Mesothelial cell of epicardium (in vitro differentiated cells): ENCODE measurements around the gene COL9A2. TPM values are rescaled to one million over a fixed set of nuclear protein-coding genes. Genes with fewer than 3 reads are reported as not detected.
A peak's percentile ranks its signal among the peaks of the same experiment; 100 is the strongest.

ENCODE experiments used
- DNase-seq, 2 experiments: peaks; one replicate each; pipeline ENCODE4 v3.0.0; 2021; ENCODE audit warnings: low spot score in 2 of 2; ENCODE audit not compliant: unreplicated experiment in 2 of 2
- H3K27ac Mint-ChIP-seq: 2 replicates; pipeline ENCODE4 v1.8.0; 2021; ENCODE audit warnings: mixed read lengths
- H3K27me3 Mint-ChIP-seq: 2 replicates; pipeline ENCODE4 v1.8.0; 2021; ENCODE audit warnings: low read depth, mixed read lengths
- H3K36me3 Mint-ChIP-seq: 2 replicates; pipeline ENCODE4 v1.8.0; 2021; ENCODE audit warnings: mixed read lengths
- H3K4me1 Mint-ChIP-seq: 2 replicates; pipeline ENCODE4 v1.8.0; 2021; ENCODE audit warnings: mixed read lengths
- H3K4me3 Mint-ChIP-seq: 2 replicates; pipeline ENCODE4 v1.8.0; 2021; ENCODE audit warnings: mild to moderate bottlenecking, moderate library complexity, mixed read lengths
- H3K9me3 Mint-ChIP-seq: 2 replicates; pipeline ENCODE4 v1.8.0; 2021; ENCODE audit warnings: mixed read lengths
- CTCF ChIP-seq: fragments of 200-600 bp; sonication (generic); IDR thresholded peaks from one replicate; pipeline ENCODE4 v1.5.0; 2021; ENCODE audit warnings: antibody characterized with exemption; ENCODE audit not compliant: unreplicated experiment
- total RNA-seq: library from RNA; stranded (reverse); gene quantifications from 3 replicates; pipeline ENCODE4 v1.2.1, GENCODE V29; 2021

The COL9A2 gene
- total RNA-seq, 1 donor from 2014 or later, result 50.3 TPM

DNA sequence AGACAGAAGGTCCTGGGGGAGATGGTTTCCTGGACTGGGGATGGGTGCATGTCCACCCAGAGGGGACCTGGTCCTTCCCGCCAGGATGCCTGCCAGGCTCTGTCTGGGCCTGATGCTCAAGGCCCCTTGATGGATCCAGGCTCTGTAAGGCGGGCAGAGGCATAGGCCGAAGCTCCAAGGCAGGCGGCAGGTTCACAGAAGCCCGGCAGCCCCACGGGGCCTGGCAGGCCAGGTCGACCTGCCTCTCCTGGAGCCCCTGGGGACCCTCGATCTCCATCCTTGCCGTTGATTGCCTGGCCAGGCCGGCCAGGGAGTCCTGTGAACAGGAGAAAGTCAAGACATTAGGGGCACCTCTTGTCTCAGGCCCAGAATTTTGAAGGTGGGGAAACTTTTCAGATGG lies 16.0 kb downstream of the COL9A2 start:
- peak in 1 of 2 experiments; percentile 31 for DNase-seq

DNA sequence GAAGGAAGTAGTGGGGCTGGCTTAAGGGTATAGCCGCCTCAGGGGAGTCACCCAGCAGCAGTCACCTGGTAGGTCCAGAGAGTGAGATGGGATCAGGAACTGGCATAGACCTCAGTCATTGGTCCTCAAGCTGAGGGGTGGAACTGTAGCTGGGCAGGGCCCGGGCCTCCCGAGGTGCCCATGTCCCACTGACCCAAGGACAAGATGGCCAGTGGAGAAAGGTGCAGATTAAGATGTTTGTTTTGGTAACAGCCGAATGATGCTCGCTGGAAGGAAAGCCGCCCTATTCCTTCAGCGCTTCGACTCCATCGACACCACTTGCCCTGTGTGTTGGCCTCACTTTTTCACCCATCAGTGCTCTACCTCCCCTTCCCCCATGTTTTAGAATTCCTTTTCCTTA lies 16.4 kb downstream of the COL9A2 start:
- no peaks in the 10 kb centered on the region for H3K4me1 Mint-ChIP-seq
- DNase-seq, result peak in 1 of 2 experiments; percentile 16
- no peaks in the 10 kb centered on the region for H3K9me3 Mint-ChIP-seq
- no peak for TF ChIP-seq CTCF
- no peak overlapping the region for H3K4me3 Mint-ChIP-seq
- no peaks in the 10 kb centered on the region for H3K27me3 Mint-ChIP-seq
- no peak overlapping the region for H3K27ac Mint-ChIP-seq
- H3K36me3 Mint-ChIP-seq, result no peaks in the 10 kb centered on the region

More for the DNA sequence above, 16.0 kb downstream of the COL9A2 start:
- H3K9me3 Mint-ChIP-seq, result no peaks in the 10 kb centered on the region
- no peaks in the 10 kb centered on the region for H3K36me3 Mint-ChIP-seq
- H3K4me3 Mint-ChIP-seq, result no peak overlapping the region
- H3K27me3 Mint-ChIP-seq, result no peaks in the 10 kb centered on the region
- no peaks in the 10 kb centered on the region for H3K4me1 Mint-ChIP-seq
- TF ChIP-seq CTCF, result no peak
- H3K27ac Mint-ChIP-seq, result no peak overlapping the region

DNA sequence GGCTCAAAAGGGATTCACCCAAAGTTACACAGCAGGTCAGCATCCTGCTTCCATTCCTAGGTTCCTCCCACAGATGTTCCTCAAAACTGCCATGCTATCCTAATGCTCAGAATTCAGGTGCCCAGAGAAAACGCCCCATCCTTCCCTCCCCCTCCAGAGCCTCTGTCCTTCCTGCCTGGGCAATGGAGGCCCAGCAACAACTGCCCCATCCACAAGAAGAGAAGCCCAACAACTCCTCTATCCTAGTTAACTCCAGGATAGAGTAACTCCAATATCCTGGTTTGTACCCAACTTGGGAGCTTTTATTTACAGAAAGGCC lies 16.9 kb downstream of the COL9A2 start:
- H3K36me3 Mint-ChIP-seq, result no peaks in the 10 kb centered on the region

GRCh38 chr1:40299366-40300248 lies 17.5 kb downstream of the COL9A2 start:
- Mint-ChIP-seq H3K27ac (no peak overlapping the region), H3K4me1 (no peaks in the 10 kb centered on the region), H3K9me3 (no peaks in the 10 kb centered on the region), H3K36me3 (peaks cover 2% of the 10 kb centered on the region), H3K27me3 (no peaks in the 10 kb centered on the region), H3K4me3 (no peak overlapping the region)
- no peak for TF ChIP-seq CTCF
- peak in 1 of 2 experiments; percentile 21 for DNase-seq

More for the DNA sequence above, 16.9 kb downstream of the COL9A2 start:
- H3K27me3 Mint-ChIP-seq, result no peaks in the 10 kb centered on the region
- H3K4me1 Mint-ChIP-seq, result no peaks in the 10 kb centered on the region
- no peak for DNase-seq
- no peaks in the 10 kb centered on the region for H3K9me3 Mint-ChIP-seq
- no peak overlapping the region for H3K4me3 Mint-ChIP-seq
- no peak overlapping the region for H3K27ac Mint-ChIP-seq
- no peak for TF ChIP-seq CTCF

- H3K27ac Mint-ChIP-seq, result no peak overlapping the region
- no peaks in the 10 kb centered on the region for H3K4me1 Mint-ChIP-seq
- no peak for TF ChIP-seq CTCF
- no peak overlapping the region for H3K4me3 Mint-ChIP-seq
- DNase-seq, result no peak
- H3K9me3 Mint-ChIP-seq, result no peaks in the 10 kb centered on the region
- peaks cover 32% of the 10 kb centered on the region for H3K36me3 Mint-ChIP-seq
- H3K27me3 Mint-ChIP-seq, result no peaks in the 10 kb centered on the region
Observed at GRCh38 chr1:40291293-40291692, 25.8 kb downstream of the COL9A2 start.
